ENCODE results near the gene PPP1R3G.
"Not testable (repeated sequence)": the region's sequence is repeated elsewhere in the genome, so short reads cannot be mapped to it uniquely, and the experiment has no call there.

Gene PPP1R3G

GRCh38 chr6:5110246-5110645, 25.1 kb downstream of the PPP1R3G start:
- H3K36me3 ChIP-seq (ENCODE audit: insufficient read depth, low read depth, low read length), result no peaks in the 10 kb centered on the region
- no peak overlapping the region for H3K9ac ChIP-seq (ENCODE audit: low read depth, low read length)
- H3K27me3 ChIP-seq (ENCODE audit: insufficient read depth, low read length), result no peaks in the 10 kb centered on the region
- H3K4me1 ChIP-seq (ENCODE audit: insufficient read depth, low read length), result no peaks in the 10 kb centered on the region
- H3K9me3 ChIP-seq (ENCODE audit: insufficient read depth, low read depth, low read length), result no peaks in the 10 kb centered on the region
- no peak overlapping the region for H3K27ac ChIP-seq (ENCODE audit: low read length)
- no peak overlapping the region for H3K4me3 ChIP-seq (ENCODE audit: low read length)

GRCh38 chr6:5111626-5112025, 26.5 kb downstream of the PPP1R3G start:
- no peak overlapping the region for H3K9ac ChIP-seq (ENCODE audit: low read depth, low read length)
- no peak overlapping the region for H3K4me3 ChIP-seq (ENCODE audit: low read length)
- H3K27ac ChIP-seq (ENCODE audit: low read length), result no peak overlapping the region
- no peaks in the 10 kb centered on the region for H3K4me1 ChIP-seq (ENCODE audit: insufficient read depth, low read length)
- no peaks in the 10 kb centered on the region for H3K27me3 ChIP-seq (ENCODE audit: insufficient read depth, low read length)
- no peaks in the 10 kb centered on the region for H3K9me3 ChIP-seq (ENCODE audit: insufficient read depth, low read depth, low read length)
- no peaks in the 10 kb centered on the region for H3K36me3 ChIP-seq (ENCODE audit: insufficient read depth, low read depth, low read length)

DNA sequence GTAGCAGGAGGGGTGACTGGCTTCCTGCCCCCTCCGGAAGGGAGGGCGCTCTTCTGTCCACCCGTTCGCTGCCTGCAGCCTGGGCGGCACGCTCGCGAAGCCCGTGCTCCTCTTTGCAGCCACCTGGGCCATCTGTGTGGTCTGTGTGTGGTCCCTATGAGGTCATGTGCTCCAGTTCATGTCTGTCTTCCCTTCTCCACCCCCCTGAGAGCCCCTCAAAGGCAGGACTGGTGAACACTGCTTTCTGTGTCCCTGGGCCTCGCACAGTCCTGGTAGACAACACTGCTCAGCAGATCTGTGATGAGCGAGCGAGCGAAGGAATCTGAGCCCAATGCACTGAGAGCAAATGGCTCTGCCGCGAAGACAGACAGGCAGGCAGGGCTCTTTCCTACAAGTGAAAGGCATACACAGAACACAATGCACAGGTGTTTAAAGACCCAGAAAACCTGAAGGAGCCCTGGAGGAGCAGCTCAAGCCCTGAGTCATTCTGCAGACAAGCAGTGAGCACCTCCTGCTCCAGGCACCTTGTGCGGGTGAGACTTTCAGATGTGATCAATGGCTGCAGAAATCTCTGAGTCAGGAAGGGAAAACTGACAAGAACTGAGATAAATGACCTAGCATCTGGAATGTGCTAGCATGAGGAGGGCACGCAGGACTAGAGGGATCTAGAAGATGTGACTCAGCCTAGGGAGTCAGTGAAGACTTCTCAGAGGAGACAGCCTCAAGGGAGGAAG, 27.1 kb downstream of the PPP1R3G start:
- no peak overlapping the region for H3K27ac ChIP-seq (ENCODE audit: low read length)

DNA sequence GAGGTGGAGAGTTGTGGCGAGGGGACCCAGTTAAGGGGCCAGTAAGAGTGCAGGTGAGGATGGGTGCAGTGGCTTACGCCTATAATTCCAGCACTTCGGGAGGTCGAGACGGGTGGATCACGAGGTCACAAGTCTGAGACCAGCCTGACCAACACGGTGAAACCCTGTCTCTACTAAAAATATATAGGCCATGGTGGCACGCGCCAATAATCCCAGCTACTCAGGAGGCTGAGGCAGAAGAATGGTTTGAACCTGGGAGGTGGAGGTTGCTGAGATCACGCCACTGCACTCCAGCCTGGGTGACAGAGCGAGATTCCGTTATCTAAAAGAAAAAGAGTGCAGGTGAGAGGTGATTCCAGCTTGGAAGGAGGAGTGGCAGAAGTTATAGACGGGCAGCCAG, 28.0 kb downstream of the PPP1R3G start:
- Histone ChIP-seq H3K9me3 (ENCODE audit: insufficient read depth, low read depth, low read length) (no peaks in the 10 kb centered on the region), H3K4me3 (ENCODE audit: low read length) (no peak overlapping the region), H3K27ac (ENCODE audit: low read length) (no peak overlapping the region), H3K4me1 (ENCODE audit: insufficient read depth, low read length) (no peaks in the 10 kb centered on the region), H3K27me3 (ENCODE audit: insufficient read depth, low read length) (no peaks in the 10 kb centered on the region), H3K36me3 (ENCODE audit: insufficient read depth, low read depth, low read length) (no peaks in the 10 kb centered on the region), H3K9ac (ENCODE audit: low read depth, low read length) (no peak overlapping the region)

More for the DNA sequence above, 27.1 kb downstream of the PPP1R3G start:
- Histone ChIP-seq H3K36me3 (ENCODE audit: insufficient read depth, low read depth, low read length) (no peaks in the 10 kb centered on the region), H3K9ac (ENCODE audit: low read depth, low read length) (no peak overlapping the region), H3K4me1 (ENCODE audit: insufficient read depth, low read length) (no peaks in the 10 kb centered on the region), H3K9me3 (ENCODE audit: insufficient read depth, low read depth, low read length) (no peaks in the 10 kb centered on the region), H3K27me3 (ENCODE audit: insufficient read depth, low read length) (no peaks in the 10 kb centered on the region), H3K4me3 (ENCODE audit: low read length) (no peak overlapping the region)

GRCh38 chr6:5115168-5115567, 30.0 kb downstream of the PPP1R3G start:
- H3K27me3 ChIP-seq (ENCODE audit: insufficient read depth, low read length), result no peaks in the 10 kb centered on the region
- H3K4me3 ChIP-seq (ENCODE audit: low read length), result no peak overlapping the region
- no peaks in the 10 kb centered on the region for H3K9me3 ChIP-seq (ENCODE audit: insufficient read depth, low read depth, low read length)
- H3K27ac ChIP-seq (ENCODE audit: low read length), result no peak overlapping the region
- no peaks in the 10 kb centered on the region for H3K36me3 ChIP-seq (ENCODE audit: insufficient read depth, low read depth, low read length)
- H3K4me1 ChIP-seq (ENCODE audit: insufficient read depth, low read length), result no peaks in the 10 kb centered on the region
- no peak overlapping the region for H3K9ac ChIP-seq (ENCODE audit: low read depth, low read length)

GRCh38 chr6:5116243-5116991, 31.3 kb downstream of the PPP1R3G start:
- H3K9me3 ChIP-seq (ENCODE audit: insufficient read depth, low read depth, low read length), result peaks cover 4% of the 10 kb centered on the region; the same call in 1 of the 2 replicates
- H3K27ac ChIP-seq (ENCODE audit: low read length), result no peak overlapping the region
- no peak overlapping the region for H3K4me3 ChIP-seq (ENCODE audit: low read length)
- no peak overlapping the region for H3K9ac ChIP-seq (ENCODE audit: low read depth, low read length)
- H3K4me1 ChIP-seq (ENCODE audit: insufficient read depth, low read length), result no peaks in the 10 kb centered on the region
- H3K36me3 ChIP-seq (ENCODE audit: insufficient read depth, low read depth, low read length), result no peaks in the 10 kb centered on the region
- no peaks in the 10 kb centered on the region for H3K27me3 ChIP-seq (ENCODE audit: insufficient read depth, low read length)

DNA sequence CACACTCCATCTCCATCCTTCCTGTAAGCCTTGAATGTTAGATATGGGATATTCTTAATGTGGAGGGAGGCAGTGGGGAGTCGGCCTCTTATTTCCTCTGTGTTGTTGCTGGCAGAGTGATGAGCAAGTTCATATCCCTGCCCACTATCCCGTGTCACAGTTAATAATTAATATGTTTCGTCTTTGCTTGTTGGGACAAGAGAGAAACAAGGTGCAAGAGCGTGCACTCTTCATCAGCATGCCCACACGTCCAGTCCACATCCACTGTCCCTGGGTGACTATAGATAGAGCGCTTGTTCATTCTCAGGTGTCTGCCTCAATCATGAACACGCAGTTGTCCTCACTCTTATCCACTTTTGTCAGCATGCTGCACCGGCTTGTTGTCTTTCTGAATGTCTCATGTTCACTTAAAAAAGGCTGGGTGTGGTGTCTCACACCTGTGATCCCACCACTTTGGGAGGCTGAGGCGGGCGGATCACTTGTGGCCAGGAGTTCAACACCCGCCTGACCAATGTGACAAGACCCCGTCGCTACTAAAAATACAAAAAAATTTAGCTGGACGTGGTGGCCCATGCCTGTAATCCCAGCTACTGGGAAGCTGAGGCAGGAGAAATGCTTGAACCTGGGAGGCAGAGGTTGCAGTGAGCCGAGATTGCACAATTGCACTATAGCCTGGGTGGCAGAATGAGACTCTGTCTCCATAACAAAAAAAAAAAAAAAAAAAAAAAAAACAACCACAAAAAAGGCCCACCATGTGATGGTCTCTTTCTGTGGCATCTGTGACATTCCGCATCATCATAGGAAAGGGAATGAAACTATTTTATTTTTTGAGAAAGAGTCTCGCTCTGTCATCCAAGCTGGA, 34.2 kb downstream of the PPP1R3G start:
- Histone ChIP-seq H3K27me3 (ENCODE audit: insufficient read depth, low read length) (no peaks in the 10 kb centered on the region), H3K9ac (ENCODE audit: low read depth, low read length) (no peak overlapping the region), H3K9me3 (ENCODE audit: insufficient read depth, low read depth, low read length) (peaks cover 4% of the 10 kb centered on the region; the same call in 1 of the 2 replicates), H3K27ac (ENCODE audit: low read length) (no peak overlapping the region), H3K4me1 (ENCODE audit: insufficient read depth, low read length) (no peaks in the 10 kb centered on the region), H3K4me3 (ENCODE audit: low read length) (no peak overlapping the region), H3K36me3 (ENCODE audit: insufficient read depth, low read depth, low read length) (no peaks in the 10 kb centered on the region)

GRCh38 chr6:5120011-5120410, 34.9 kb downstream of the PPP1R3G start:
- Histone ChIP-seq H3K4me1 (ENCODE audit: insufficient read depth, low read length) (no peaks in the 10 kb centered on the region), H3K36me3 (ENCODE audit: insufficient read depth, low read depth, low read length) (no peaks in the 10 kb centered on the region), H3K27me3 (ENCODE audit: insufficient read depth, low read length) (no peaks in the 10 kb centered on the region), H3K9me3 (ENCODE audit: insufficient read depth, low read depth, low read length) (peaks cover 4% of the 10 kb centered on the region; the same call in 1 of the 2 replicates), H3K27ac (ENCODE audit: low read length) (no peak overlapping the region), H3K4me3 (ENCODE audit: low read length) (no peak overlapping the region), H3K9ac (ENCODE audit: low read depth, low read length) (no peak overlapping the region)

DNA sequence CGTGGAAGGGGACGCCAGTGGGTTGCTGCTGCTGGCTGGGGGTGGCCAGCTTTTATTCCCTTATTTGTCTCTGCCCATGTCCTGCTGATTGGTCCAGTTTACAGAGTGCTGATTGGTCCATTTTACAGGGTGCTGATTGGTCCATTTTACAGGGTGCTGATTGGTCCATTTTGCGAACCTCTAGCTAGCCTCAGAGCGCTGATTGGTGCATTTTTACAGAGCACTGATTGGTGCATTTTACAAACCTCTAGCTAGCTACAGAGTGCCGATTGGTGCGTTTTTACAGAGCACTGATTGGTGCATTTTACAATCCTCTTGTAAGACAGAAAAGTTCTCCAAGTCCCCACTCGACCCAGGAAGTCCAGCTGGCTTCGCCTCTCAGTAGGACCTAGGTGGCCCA, 35.4 kb downstream of the PPP1R3G start:
- H3K9ac ChIP-seq (ENCODE audit: low read depth, low read length); H3K36me3 ChIP-seq (ENCODE audit: insufficient read depth, low read depth, low read length); H3K4me1 ChIP-seq (ENCODE audit: insufficient read depth, low read length); H3K27me3 ChIP-seq (ENCODE audit: insufficient read depth, low read length); H3K27ac ChIP-seq (ENCODE audit: low read length); H3K4me3 ChIP-seq (ENCODE audit: low read length); H3K9me3 ChIP-seq (ENCODE audit: insufficient read depth, low read depth, low read length): not testable (repeated sequence)

DNA sequence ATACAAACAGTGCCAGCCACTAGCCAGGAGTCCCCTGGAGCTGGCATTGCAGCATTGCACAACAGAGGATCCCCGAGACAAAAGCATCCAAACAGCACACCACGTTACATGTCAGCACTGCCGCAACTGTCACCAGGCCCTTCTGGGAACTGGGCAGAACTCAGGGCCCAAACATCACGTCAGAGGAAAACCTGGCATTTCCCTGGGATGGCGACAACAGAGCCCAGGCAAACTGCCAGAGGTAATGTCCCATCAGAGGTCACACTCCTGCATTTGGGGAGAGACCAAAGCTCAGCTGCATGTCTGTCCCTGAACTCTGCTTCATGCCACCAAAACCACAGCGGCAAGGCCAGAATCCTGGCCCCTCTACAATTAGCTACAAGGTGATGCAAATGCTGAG, 36.3 kb downstream of the PPP1R3G start:
- Histone ChIP-seq H3K9ac (ENCODE audit: low read depth, low read length) (no peak overlapping the region), H3K27ac (ENCODE audit: low read length) (no peak overlapping the region), H3K9me3 (ENCODE audit: insufficient read depth, low read depth, low read length) (peaks cover 4% of the 10 kb centered on the region; the same call in 1 of the 2 replicates), H3K4me1 (ENCODE audit: insufficient read depth, low read length) (peaks cover 6% of the 10 kb centered on the region; the same call in 1 of the 2 replicates), H3K4me3 (ENCODE audit: low read length) (no peak overlapping the region), H3K27me3 (ENCODE audit: insufficient read depth, low read length) (no peaks in the 10 kb centered on the region), H3K36me3 (ENCODE audit: insufficient read depth, low read depth, low read length) (no peaks in the 10 kb centered on the region)

GRCh38 chr6:5121956-5122355, 36.8 kb downstream of the PPP1R3G start:
- Histone ChIP-seq H3K27ac (ENCODE audit: low read length) (no peak overlapping the region), H3K4me1 (ENCODE audit: insufficient read depth, low read length) (peaks cover 6% of the 10 kb centered on the region; the same call in 1 of the 2 replicates), H3K9ac (ENCODE audit: low read depth, low read length) (no peak overlapping the region), H3K27me3 (ENCODE audit: insufficient read depth, low read length) (no peaks in the 10 kb centered on the region), H3K9me3 (ENCODE audit: insufficient read depth, low read depth, low read length) (peaks cover 4% of the 10 kb centered on the region; the same call in 1 of the 2 replicates), H3K4me3 (ENCODE audit: low read length) (no peak overlapping the region), H3K36me3 (ENCODE audit: insufficient read depth, low read depth, low read length) (no peaks in the 10 kb centered on the region)

Data from iPS-20b (cell line).